ENCODE measurements around the gene AIFM1. TPM values are rescaled to one million over a fixed set of nuclear protein-coding genes. Genes with fewer than 3 reads are reported as not detected.

AIFM1 gene
- total RNA-seq (2022; extraction: Qiagen RNA extraction), result 66.6 to 74.0 TPM (median 70.3 TPM) in 5 replicates

GRCh38 chrX:130165703-130166502 is at the start of gene AIFM1:
TSS of gene AIFM1 (minus strand) at chrX:130165841. CDS start at chrX:130165656, 185 bp downstream.

GRCh38 chrX:130171446-130172126 is 5.9 kb upstream of the AIFM1 start, which contains the start of gene RAB33A:
TSS of gene RAB33A (plus strand) at chrX:130171962. CDS start at chrX:130172063, 101 bp downstream.

GRCh38 chrX:130110379-130111219 is 55.0 kb downstream of the AIFM1 start, which contains the start of gene ELF4:
TSS of gene ELF4 (minus strand) at chrX:130110497. CDS start at chrX:130081330, 29,167 bp downstream.

Other genes with a start within 250 kb of the AIFM1 start
- gene BCORL1, start 183.2 kb downstream of the AIFM1 start, total RNA-seq (2022; extraction: Qiagen RNA extraction), result 7.2 to 12.3 TPM (median 10.0 TPM) in 5 replicates
- 25.7 to 28.7 TPM (median 28.7 TPM) in 5 replicates for gene ELF4, start 55.3 kb downstream of the AIFM1 start, total RNA-seq (2022; extraction: Qiagen RNA extraction)
- gene RAB33A, start 6.1 kb upstream of the AIFM1 start, total RNA-seq (2022; extraction: Qiagen RNA extraction), result 0.13 to 0.32 TPM (median 0.27 TPM) in 5 replicates
- 2.4 to 2.9 TPM (median 2.6 TPM) in 5 replicates for gene ZNF280C, start 103.1 kb upstream of the AIFM1 start, total RNA-seq (2022; extraction: Qiagen RNA extraction)
- 17.0 to 17.8 TPM (median 17.4 TPM) in 5 replicates for gene SLC25A14, start 174.1 kb upstream of the AIFM1 start, total RNA-seq (2022; extraction: Qiagen RNA extraction)
- gene GPR119, start 219.8 kb upstream of the AIFM1 start, total RNA-seq (2022; extraction: Qiagen RNA extraction), result not detected in 5 replicates
- gene RBMX2, start 236.1 kb upstream of the AIFM1 start, total RNA-seq (2022; extraction: Qiagen RNA extraction), result 27.0 to 30.8 TPM (median 28.1 TPM) in 5 replicates